Measurements from ENCODE around the gene OSBPL8.

DNA sequence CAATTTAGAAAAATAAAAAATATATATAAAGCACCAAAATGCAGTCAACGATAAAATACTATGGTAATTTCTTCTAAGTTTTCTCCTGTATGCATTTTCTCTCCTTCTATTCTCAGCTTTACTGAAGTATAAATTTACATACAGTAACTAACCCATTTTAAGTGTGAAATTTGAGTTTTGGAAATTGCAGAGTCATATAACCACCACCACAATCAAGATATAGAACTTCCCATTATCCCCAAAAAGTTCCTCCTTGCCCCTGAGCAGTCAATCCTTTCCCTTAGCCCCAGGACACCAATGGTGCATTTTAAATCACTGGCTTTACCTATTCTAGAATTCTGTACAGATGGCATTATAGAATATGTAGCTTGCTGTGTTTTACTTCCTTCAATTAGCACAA is 180.3 kb downstream of the OSBPL8 start:
- TF ChIP-seq, protein P1, sequence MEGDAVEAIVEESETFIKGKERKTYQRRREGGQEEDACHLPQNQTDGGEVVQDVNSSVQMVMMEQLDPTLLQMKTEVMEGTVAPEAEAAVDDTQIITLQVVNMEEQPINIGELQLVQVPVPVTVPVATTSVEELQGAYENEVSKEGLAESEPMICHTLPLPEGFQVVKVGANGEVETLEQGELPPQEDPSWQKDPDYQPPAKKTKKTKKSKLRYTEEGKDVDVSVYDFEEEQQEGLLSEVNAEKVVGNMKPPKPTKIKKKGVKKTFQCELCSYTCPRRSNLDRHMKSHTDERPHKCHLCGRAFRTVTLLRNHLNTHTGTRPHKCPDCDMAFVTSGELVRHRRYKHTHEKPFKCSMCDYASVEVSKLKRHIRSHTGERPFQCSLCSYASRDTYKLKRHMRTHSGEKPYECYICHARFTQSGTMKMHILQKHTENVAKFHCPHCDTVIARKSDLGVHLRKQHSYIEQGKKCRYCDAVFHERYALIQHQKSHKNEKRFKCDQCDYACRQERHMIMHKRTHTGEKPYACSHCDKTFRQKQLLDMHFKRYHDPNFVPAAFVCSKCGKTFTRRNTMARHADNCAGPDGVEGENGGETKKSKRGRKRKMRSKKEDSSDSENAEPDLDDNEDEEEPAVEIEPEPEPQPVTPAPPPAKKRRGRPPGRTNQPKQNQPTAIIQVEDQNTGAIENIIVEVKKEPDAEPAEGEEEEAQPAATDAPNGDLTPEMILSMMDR (IDR thresholded peaks at IDR 0.05) = no peak
- TF ChIP-seq ZFX (IDR thresholded peaks at IDR 0.05; ENCODE audit: borderline replicate concordance) = no peak

Data from 22Rv1 (cell line).